ENCODE measurements around the gene FOXO1. TPM values are rescaled to one million over a fixed set of nuclear protein-coding genes. Genes with fewer than 3 reads are reported as not detected.
A peak's percentile ranks its signal among the peaks of the same experiment; 100 is the strongest.

The FOXO1 gene
- total and polyA plus RNA-seq, 2 experiments from 2014 or later: 32.4 to 68.0 TPM

GRCh38 chr13:40578055-40578454 is 88.4 kb downstream of the FOXO1 start (continued):
- TF ChIP-seq JUNB (IDR thresholded peaks at IDR 0.05; ENCODE audit: unreplicated experiment) (no peak), CTCF (conservative IDR thresholded peaks at IDR 0.05; ENCODE audit: low read depth in 2 of 2) (no peak), REST (IDR thresholded peaks at IDR 0.05; ENCODE audit: unreplicated experiment) (no peak)

- peaks cover 75% of the 10 kb centered on the region for H4K20me1 ChIP-seq (replicated peaks; ENCODE audit: insufficient read depth)
- H3K36me3 ChIP-seq (ENCODE audit: insufficient read depth): no peaks in the 10 kb centered on the region
- H3K27ac ChIP-seq (ENCODE audit: low read depth): 0 out of 2 replicates have a peak overlapping the region, but pooled peaks have one; percentile 20
- H3K79me2 ChIP-seq (replicated peaks; ENCODE audit: insufficient read depth): peaks cover 99% of the 10 kb centered on the region
- H3K27me3 ChIP-seq (ENCODE audit: insufficient read depth): no peaks in the 10 kb centered on the region
- Mint-ChIP-seq H3K27me3 (ENCODE audit: insufficient read depth, low read depth, poor library complexity) (peaks cover 2% of the 10 kb centered on the region), H3K27ac (no peak overlapping the region), H3K9me3 (no peaks in the 10 kb centered on the region), H3K4me3 (no peak overlapping the region), H3K36me3 (ENCODE audit: low read depth) (no peaks in the 10 kb centered on the region), H3K4me1 (peaks cover 88% of the 10 kb centered on the region)
- ATAC-seq (peak; percentile 32), DNase-seq (ENCODE audit: low spot score) (no peak)
- no peak overlapping the region for H3K4me3 ChIP-seq
- H2AFZ ChIP-seq: no peak overlapping the region
- no peaks in the 10 kb centered on the region; the same call in 1 of the 2 replicates for H3F3A ChIP-seq (replicated peaks; ENCODE audit: low read depth)
- H3K9me2 ChIP-seq (ENCODE audit: insufficient read depth): no peaks in the 10 kb centered on the region
- 0 out of 2 replicates have a peak overlapping the region, but pooled peaks have one; percentile 19 for H3K4me2 ChIP-seq
- H3K4me1 ChIP-seq (ENCODE audit: insufficient read depth): peaks cover 80% of the 10 kb centered on the region
- TF ChIP-seq ETS1 (IDR thresholded peaks at IDR 0.05) (no peak), EZH2phosphoT487 (IDR thresholded peaks at IDR 0.05; ENCODE audit: unreplicated experiment) (no peak), NANOG (IDR thresholded peaks at IDR 0.05; ENCODE audit: borderline replicate concordance) (no peak), EZH2 (IDR thresholded peaks at IDR 0.05; ENCODE audit: low read depth, unreplicated experiment) (no peak), POLR2AphosphoS5 (IDR thresholded peaks at IDR 0.05; ENCODE audit: low read depth) (no peak), JUNB (IDR thresholded peaks at IDR 0.05; ENCODE audit: unreplicated experiment) (no peak), REST (IDR thresholded peaks at IDR 0.05; ENCODE audit: unreplicated experiment) (no peak), CREB1 (CRISPR knock-in tag; IDR thresholded peaks at IDR 0.05; ENCODE audit: low read depth) (no peak), ZNF114 (CRISPR knock-in tag; IDR thresholded peaks at IDR 0.05) (no peak), ZNF331 (CRISPR knock-in tag; IDR thresholded peaks at IDR 0.05; ENCODE audit: low read depth) (no peak)
Observed at GRCh38 chr13:40576369-40576768, 90.1 kb downstream of the FOXO1 start.
